Naive B cell (primary cell): ENCODE measurements around the gene BID. TPM values are rescaled to one million over a fixed set of nuclear protein-coding genes. Genes with fewer than 3 reads are reported as not detected.

ENCODE experiments used
- ATAC-seq, 2 donors: fragments of 150-1000 bp; cut with Tn5 transposase; 2 replicates each; pipeline ENCODE4 v1.10.0; 2021; ENCODE audit warnings: low read depth in 2 of 2, mild to moderate bottlenecking in 2 of 2, moderate library complexity in 2 of 2
- DNase-seq: peaks from one replicate; pipeline ENCODE4 v3.0.0; 2022
- H3K27ac Mint-ChIP-seq, 6 donors: one replicate each; pipeline ENCODE4 v1.8.0; 2020 to 2022; ENCODE audit warnings: mild to moderate bottlenecking in 6 of 6, mixed read lengths in 6 of 6, moderate library complexity in 5 of 6, inconsistent platforms in 2 of 6
- H3K27me3 Mint-ChIP-seq, 3 donors: one replicate each; pipeline ENCODE4 v1.8.0; 2021 to 2022; ENCODE audit warnings: mixed read lengths in 3 of 3, mild to moderate bottlenecking in 1 of 3
- H3K36me3 Mint-ChIP-seq, 2 donors: one replicate each; pipeline ENCODE4 v1.8.0; 2020 to 2022; ENCODE audit warnings: mixed read lengths in 2 of 2, inconsistent platforms in 1 of 2, mild to moderate bottlenecking in 1 of 2
- H3K4me1 Mint-ChIP-seq, 3 donors: one replicate each; pipeline ENCODE4 v1.8.0; 2020 to 2022; ENCODE audit warnings: mixed read lengths in 3 of 3, inconsistent platforms in 1 of 3, mild to moderate bottlenecking in 1 of 3, moderate library complexity in 1 of 3
- H3K4me3 Mint-ChIP-seq, 8 donors: one replicate each; pipeline ENCODE4 v1.8.0; 2020 to 2022; ENCODE audit warnings: mild to moderate bottlenecking in 8 of 8, mixed read lengths in 8 of 8, moderate library complexity in 8 of 8, inconsistent platforms in 2 of 8
- H3K9me3 Mint-ChIP-seq, 7 donors: one replicate each; pipeline ENCODE4 v1.8.0; 2020 to 2022; ENCODE audit warnings: mixed read lengths in 7 of 7, mild to moderate bottlenecking in 5 of 7, inconsistent platforms in 2 of 7, moderate library complexity in 1 of 7
- polyA plus RNA-seq, 6 donors: library from polyadenylated mRNA; unstranded; fragments of 300-500 nt; fragmentation: Illumina TruSeq; gene quantifications; one replicate each; pipeline ENCODE4 v1.2.3, GENCODE V29; 2021; ENCODE audit warnings: low read depth in 6 of 6

BID gene
- 10 to 100 TPM; 18.2 to 29.9 (median 23.1) TPM for polyA plus RNA-seq

DNA sequence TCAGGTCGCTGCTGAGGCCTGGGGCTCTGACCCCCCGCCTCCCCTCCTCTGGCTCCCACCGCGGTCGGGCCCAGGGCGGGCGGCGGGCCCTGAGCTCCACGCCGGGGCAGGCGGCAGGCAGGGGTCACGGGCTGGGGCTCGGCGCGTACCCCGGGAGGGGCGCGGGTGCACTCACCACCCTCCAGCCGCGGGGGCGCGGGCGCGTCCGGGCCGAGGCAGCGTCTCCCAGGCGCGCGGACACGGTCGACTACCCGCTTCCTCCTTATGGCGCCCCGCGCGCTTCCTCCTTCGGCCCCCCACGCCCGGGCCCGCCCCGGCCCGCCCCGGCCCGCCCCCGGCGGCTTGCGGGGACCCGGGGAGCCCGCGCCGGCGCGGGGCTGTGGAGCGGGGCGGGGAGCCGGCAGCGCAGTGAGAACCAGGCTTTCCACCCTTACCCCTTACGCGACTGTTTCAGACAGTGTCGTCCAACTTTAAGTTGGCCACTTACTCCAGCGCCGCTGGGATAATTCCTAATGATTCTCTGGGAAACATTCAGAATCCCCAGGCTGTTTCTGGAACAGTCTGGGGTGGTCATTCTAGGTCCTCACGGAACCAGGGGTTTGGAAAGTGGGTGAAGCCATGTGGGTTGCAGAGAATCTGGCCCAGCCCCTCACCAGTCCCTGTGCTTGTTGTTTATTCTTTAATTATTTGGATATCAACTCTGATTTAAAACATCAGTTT is at the start of gene BID:
Gene BID (minus strand): TSS at position 264 of the 720 bp plus-strand sequence. CDS start 24,353 bp downstream, outside the sequence.
- H3K27ac Mint-ChIP-seq = peak within 1 kb of the TSS; percentile 93 to 99 (median 97)
- H3K4me3 Mint-ChIP-seq = peak within 1 kb of the TSS; percentile 84 to 95 (median 90)
- no peaks in the 10 kb centered on the region for H3K9me3 Mint-ChIP-seq
- ATAC-seq = peak; percentile 59 to 61
- H3K27me3 Mint-ChIP-seq = no peaks in the 10 kb centered on the region
- H3K4me1 Mint-ChIP-seq = peaks cover 61 to 87% (median 73%) of the 10 kb centered on the region in 3 donors
- DNase-seq = peak; percentile 82
- peaks cover 0 to 4% of the 10 kb centered on the region in 2 donors for H3K36me3 Mint-ChIP-seq

DNA sequence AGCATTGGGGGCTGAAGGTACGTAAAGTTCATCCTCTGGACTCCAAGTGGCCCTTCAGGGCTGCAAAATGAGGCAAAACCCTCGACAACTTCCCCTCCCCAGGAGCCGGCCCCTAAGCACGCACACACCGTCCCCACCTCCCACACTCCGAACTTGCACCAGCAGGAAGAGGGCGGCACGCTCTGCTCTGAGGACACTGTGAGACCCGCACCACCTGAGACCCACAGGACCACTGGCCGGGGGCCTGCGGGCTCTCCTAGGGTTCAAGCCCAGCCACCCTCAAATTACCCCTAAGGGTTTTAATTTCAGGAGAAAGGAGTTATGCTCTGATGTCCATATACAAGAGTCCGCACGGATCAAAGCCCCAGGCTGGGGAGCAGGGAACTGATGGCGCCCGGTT is 49.7 kb upstream of the BID start:
- no peak for DNase-seq

GRCh38 chr22:17823226-17823625 is 49.0 kb upstream of the BID start:
- no peak for DNase-seq
- no peaks in the 10 kb centered on the region for H3K9me3 Mint-ChIP-seq
- peaks cover 14 to 19% of the 10 kb centered on the region in 2 donors for H3K36me3 Mint-ChIP-seq
- H3K4me3 Mint-ChIP-seq = no peak overlapping the region
- no peak for ATAC-seq
- no peaks in the 10 kb centered on the region for H3K27me3 Mint-ChIP-seq
- H3K27ac Mint-ChIP-seq = no peak overlapping the region
- H3K4me1 Mint-ChIP-seq = no peaks in the 10 kb centered on the region

More for the DNA sequence above, 49.7 kb upstream of the BID start:
- Mint-ChIP-seq H3K36me3 (peaks cover 14 to 19% of the 10 kb centered on the region in 2 donors), H3K27ac (peak overlapping the region in 1 of 6 donors; percentile 51), H3K9me3 (no peaks in the 10 kb centered on the region), H3K4me1 (no peaks in the 10 kb centered on the region), H3K4me3 (no peak overlapping the region), H3K27me3 (no peaks in the 10 kb centered on the region)
- ATAC-seq = no peak

GRCh38 chr22:17822087-17822486 is 47.8 kb upstream of the BID start:
- peaks cover 9 to 12% of the 10 kb centered on the region in 2 donors for H3K36me3 Mint-ChIP-seq
- no peak overlapping the region for H3K27ac Mint-ChIP-seq
- H3K4me1 Mint-ChIP-seq = no peaks in the 10 kb centered on the region
- no peaks in the 10 kb centered on the region for H3K9me3 Mint-ChIP-seq
- no peak for ATAC-seq
- H3K4me3 Mint-ChIP-seq = no peak overlapping the region
- DNase-seq = no peak
- H3K27me3 Mint-ChIP-seq = no peaks in the 10 kb centered on the region

DNA sequence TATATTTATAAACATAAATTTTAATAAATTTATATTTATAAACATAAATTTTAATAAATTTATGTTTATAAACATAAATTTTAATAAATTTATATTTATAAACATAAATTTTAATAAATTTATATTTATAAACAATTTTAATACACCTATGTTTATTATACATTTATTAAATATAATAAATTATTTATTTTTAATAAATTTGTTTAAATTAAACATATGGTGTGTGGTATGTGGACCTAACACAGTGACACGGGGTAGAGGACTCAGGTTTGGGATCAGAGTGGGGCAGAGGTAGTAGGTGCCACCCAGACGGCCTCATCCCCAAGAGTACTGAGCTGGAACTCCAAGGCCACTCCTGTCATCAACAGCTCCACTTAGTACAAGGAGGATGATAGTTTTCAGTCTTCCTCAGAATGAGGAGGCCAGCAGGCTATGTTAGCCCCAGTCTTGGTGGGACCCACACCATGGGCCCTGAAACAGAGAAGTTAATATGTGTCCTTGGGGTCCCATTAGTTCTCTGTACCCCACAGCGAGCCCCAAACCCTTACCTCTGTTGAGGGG is 46.7 kb upstream of the BID start:
- Mint-ChIP-seq H3K27me3 (no peaks in the 10 kb centered on the region), H3K36me3 (peaks cover 2 to 4% of the 10 kb centered on the region in 2 donors), H3K9me3 (no peaks in the 10 kb centered on the region), H3K4me1 (no peaks in the 10 kb centered on the region), H3K4me3 (no peak overlapping the region), H3K27ac (no peak overlapping the region)
- no peak for ATAC-seq
- DNase-seq = no peak

GRCh38 chr22:17818649-17819048 is 44.4 kb upstream of the BID start:
- DNase-seq (no peak), ATAC-seq (no peak)
- no peaks in the 10 kb centered on the region for H3K4me1 Mint-ChIP-seq

DNA sequence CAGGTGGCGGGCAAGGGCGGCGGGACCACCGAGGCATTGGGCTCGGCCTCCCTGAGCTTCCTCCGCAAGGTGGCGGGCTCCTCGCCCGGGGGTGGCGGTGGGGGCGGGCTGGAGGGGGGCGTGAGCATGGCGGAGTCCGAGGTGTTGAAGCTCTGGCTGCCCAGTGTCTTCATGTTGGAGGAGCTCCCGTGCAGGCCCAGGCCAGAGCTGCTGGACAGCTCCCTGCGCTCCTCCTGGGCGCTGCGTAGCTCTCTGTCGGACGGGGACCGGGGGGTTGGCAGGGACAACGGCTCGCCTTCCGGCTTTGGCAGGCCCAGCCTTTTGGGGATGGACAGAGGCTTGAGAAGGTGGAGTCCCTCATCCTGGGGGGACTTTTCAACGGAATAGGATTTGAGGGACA is 43.9 kb upstream of the BID start:
- ATAC-seq (no peak), DNase-seq (no peak)
- H3K36me3 Mint-ChIP-seq = peaks cover 6 to 16% of the 10 kb centered on the region in 2 donors
- peak overlapping the region in 1 of 6 donors; percentile 88 for H3K27ac Mint-ChIP-seq
- no peaks in the 10 kb centered on the region for H3K9me3 Mint-ChIP-seq
- no peaks in the 10 kb centered on the region for H3K27me3 Mint-ChIP-seq
- H3K4me1 Mint-ChIP-seq = no peaks in the 10 kb centered on the region
- peak overlapping the region in 1 of 8 donors; percentile 42 for H3K4me3 Mint-ChIP-seq

More at GRCh38 chr22:17818649-17819048, 44.4 kb upstream of the BID start:
- Mint-ChIP-seq H3K27me3 (no peaks in the 10 kb centered on the region), H3K27ac (peak overlapping the region in 1 of 6 donors; percentile 49), H3K9me3 (no peaks in the 10 kb centered on the region), H3K36me3 (peaks cover 6 to 16% of the 10 kb centered on the region in 2 donors), H3K4me3 (no peak overlapping the region)

DNA sequence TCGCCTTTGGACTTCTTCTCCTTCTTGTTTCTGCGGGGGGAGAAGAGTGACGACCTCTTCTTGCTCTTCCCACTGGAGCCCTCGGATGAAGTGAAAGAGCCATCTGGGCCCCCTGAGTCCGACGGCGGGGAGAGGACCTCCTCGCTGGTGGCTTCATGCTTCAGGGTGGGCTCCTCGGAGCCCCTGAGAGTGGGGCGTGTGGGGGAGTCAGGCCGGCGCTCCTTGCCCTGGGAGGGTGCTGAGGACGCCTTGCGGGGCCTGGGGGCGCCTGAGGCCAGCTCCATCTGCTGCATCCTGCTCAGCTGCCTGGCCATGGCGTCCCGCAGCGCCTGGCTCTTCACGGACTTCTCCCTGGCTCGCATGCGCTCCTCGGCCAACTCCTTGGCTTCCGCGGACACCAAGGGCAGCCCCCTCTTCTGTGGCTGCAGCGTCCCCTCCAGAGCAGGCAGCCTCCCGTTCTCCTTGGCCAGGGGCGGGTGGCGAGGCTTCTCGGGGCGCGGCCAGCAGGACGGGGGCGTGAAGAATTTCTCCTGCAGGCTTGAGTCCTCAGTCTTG is 43.3 kb upstream of the BID start:
- no peak for ATAC-seq
- H3K9me3 Mint-ChIP-seq = no peaks in the 10 kb centered on the region
- peak overlapping the region in 1 of 8 donors; percentile 28 for H3K4me3 Mint-ChIP-seq
- H3K27ac Mint-ChIP-seq = peak overlapping the region in 1 of 6 donors; percentile 88
- no peaks in the 10 kb centered on the region for H3K27me3 Mint-ChIP-seq
- DNase-seq = no peak
- peaks cover 6 to 16% of the 10 kb centered on the region in 2 donors for H3K36me3 Mint-ChIP-seq
- no peaks in the 10 kb centered on the region for H3K4me1 Mint-ChIP-seq

DNA sequence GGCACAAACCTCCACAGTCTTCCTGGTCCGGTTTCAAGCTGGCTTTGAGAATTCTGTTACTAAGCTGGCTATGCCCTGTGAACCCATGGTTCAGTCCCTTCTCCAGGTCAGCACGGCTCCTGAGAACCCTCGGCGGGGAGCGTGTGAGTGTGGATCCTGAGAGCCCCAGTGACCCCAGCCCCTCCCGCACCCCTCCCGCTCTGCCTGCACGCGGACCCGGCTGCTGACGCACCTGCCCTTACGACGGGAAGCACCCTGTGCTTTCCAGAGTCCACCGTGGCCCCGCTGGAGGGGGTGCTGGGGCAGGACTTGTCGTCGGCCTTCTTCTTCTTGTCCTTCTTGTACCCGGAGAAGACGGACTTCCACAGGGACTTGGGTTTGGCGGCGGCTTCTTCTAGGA is 42.8 kb upstream of the BID start:
- Mint-ChIP-seq H3K4me1 (no peaks in the 10 kb centered on the region), H3K36me3 (peaks cover 6 to 16% of the 10 kb centered on the region in 2 donors), H3K9me3 (no peaks in the 10 kb centered on the region), H3K27me3 (no peaks in the 10 kb centered on the region), H3K4me3 (no peak overlapping the region), H3K27ac (peak overlapping the region in 3 of 6 donors; percentile 65 to 79 (median 78))
- ATAC-seq (no peak), DNase-seq (no peak)

DNA sequence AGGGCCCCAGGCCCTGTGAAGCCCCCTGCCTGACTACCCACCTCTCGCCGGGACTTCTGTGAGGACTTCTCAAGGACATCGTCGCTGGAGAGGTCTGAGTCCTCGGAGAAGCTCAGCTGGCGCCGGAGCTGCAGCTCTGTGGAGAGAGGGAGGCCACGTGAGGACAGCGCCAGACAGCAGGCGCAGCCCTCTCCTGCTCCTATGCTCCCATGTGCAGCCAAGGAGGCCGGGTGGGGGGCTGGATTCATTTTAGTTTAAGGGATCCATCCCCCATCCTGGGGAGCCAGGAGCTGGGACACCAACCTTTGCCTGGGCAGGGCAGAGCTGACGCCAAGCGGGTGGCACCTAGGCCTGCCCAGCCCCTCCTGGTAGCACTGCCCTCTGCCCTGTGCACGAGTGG is 42.4 kb upstream of the BID start:
- Mint-ChIP-seq H3K4me3 (no peak overlapping the region), H3K27ac (peak overlapping the region in 1 of 6 donors; percentile 84), H3K4me1 (no peaks in the 10 kb centered on the region), H3K36me3 (peaks cover 6 to 16% of the 10 kb centered on the region in 2 donors), H3K27me3 (no peaks in the 10 kb centered on the region), H3K9me3 (no peaks in the 10 kb centered on the region)
- DNase-seq = no peak
- no peak for ATAC-seq

DNA sequence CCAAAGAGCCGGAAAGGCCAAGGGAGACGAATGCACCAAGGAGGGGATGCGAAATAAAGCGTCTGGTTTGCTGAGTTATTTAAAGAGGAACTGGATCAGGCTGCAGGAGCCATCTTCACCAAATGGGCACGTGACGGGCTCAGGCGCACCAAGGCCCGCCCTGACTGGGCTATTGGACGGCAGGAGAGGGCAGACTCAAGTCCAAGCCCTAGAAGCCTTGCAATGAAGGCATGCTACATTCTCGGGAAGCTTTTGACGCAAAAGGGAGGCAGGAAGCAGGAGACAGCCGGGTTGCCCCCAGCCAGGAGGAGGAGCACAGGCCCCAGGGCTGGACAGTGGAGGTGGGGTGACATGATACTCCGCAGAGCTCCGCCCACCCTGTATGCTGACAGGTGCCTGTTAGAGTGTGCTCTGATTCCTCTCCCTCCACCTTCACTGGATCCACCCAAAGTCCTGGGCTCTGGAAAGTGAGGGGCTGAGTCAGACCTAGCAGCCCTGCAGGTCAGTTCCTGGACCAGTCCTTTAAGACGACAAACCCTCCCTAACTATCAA is 41.5 kb upstream of the BID start:
- DNase-seq (no peak), ATAC-seq (no peak)
- Mint-ChIP-seq H3K27ac (peak overlapping the region in 2 of 6 donors; percentile 62 to 85), H3K36me3 (peaks cover 6 to 16% of the 10 kb centered on the region in 2 donors), H3K9me3 (no peaks in the 10 kb centered on the region), H3K4me3 (no peak overlapping the region), H3K27me3 (no peaks in the 10 kb centered on the region), H3K4me1 (no peaks in the 10 kb centered on the region)

GRCh38 chr22:17814830-17815229 is 40.6 kb upstream of the BID start:
- Mint-ChIP-seq H3K36me3 (peaks cover 6 to 16% of the 10 kb centered on the region in 2 donors), H3K27me3 (no peaks in the 10 kb centered on the region), H3K27ac (peak overlapping the region in 3 of 6 donors; percentile 51 to 81 (median 67)), H3K9me3 (no peaks in the 10 kb centered on the region), H3K4me1 (no peaks in the 10 kb centered on the region), H3K4me3 (no peak overlapping the region)
- ATAC-seq (no peak), DNase-seq (no peak)

DNA sequence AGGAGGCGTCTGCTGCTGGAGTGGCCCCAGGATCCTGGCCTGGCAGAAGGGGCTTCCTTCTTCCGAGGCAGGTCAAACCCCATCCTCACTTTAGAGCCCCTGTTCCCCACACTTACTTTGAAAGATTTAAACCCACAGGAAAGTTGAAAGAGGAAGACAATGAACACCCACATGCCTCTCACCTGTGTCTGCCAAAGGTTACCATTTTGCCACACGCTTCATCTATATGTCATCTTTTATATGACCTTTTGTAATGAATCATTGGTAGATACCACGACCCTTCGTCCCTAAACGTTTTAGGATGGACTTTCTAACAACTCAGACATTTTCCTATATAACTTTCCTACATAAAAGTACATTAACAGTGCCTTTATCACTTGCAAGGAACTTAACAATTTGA is 39.8 kb upstream of the BID start:
- H3K27ac Mint-ChIP-seq = peak overlapping the region in 3 of 6 donors; percentile 51 to 70 (median 67)
- ATAC-seq (no peak), DNase-seq (no peak)
- no peaks in the 10 kb centered on the region for H3K4me1 Mint-ChIP-seq
- no peaks in the 10 kb centered on the region for H3K9me3 Mint-ChIP-seq
- no peak overlapping the region for H3K4me3 Mint-ChIP-seq
- no peaks in the 10 kb centered on the region for H3K27me3 Mint-ChIP-seq
- peaks cover 6 to 16% of the 10 kb centered on the region in 2 donors for H3K36me3 Mint-ChIP-seq
